ENCODE data around the gene NOTO. TPM values are rescaled to one million over a fixed set of nuclear protein-coding genes. Genes with fewer than 3 reads are reported as not detected.

NOTO gene
- total RNA-seq, 1 experiment from 2014 or later: 0.66 TPM

DNA sequence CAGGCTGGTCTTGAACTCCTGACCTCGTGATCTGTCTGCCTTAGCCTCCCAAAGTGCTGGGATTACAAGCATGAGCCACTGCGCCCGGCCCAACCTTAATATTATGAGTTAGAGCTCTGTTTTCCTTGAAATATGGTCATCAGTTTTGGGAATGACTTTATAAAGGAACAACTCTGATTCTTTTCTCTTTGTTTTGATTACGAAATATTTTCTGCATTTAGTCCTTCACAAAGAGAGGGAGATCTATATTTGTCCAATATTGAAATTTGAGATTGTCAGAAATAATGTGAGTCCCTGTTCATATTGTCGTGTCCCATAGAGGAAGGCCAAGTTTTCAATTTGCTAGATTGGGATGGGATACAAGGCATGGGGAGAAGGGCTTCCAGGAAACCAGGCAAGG, 14.8 kb downstream of the NOTO start:
- Histone ChIP-seq H3K18ac (ENCODE audit: insufficient read length, low read depth, low read length) (no peak overlapping the region), H4K8ac (replicated peaks; ENCODE audit: insufficient read length, low read depth, low read length) (no peak overlapping the region), H4K5ac (ENCODE audit: insufficient read length, low read depth, low read length) (no peak overlapping the region), H2AK5ac (ENCODE audit: insufficient read length, low read length) (no peak overlapping the region), H3K9me3 (ENCODE audit: control insufficient read depth, low read depth, low read length) (no peaks in the 10 kb centered on the region), H3K4me1 (ENCODE audit: insufficient read depth, low read length) (0 out of 2 replicates have a peak, but pooled peaks cover 3% of the 10 kb centered on the region), H3K14ac (ENCODE audit: insufficient read depth, low read length) (no peak overlapping the region), H2BK120ac (ENCODE audit: low read depth, low read length, poor library complexity, severe bottlenecking) (no peak overlapping the region), H3K27ac (ENCODE audit: insufficient read length, low read depth, low read length) (no peak overlapping the region), H3K79me2 (ENCODE audit: insufficient read depth, low read length) (peaks cover 7% of the 10 kb centered on the region; the same call in 1 of the 2 replicates), H2BK20ac (ENCODE audit: low read depth, low read length, poor library complexity, severe bottlenecking) (no peak overlapping the region), H3K56ac (ENCODE audit: insufficient read length, low read depth, low read length) (no peak overlapping the region), H3K23me2 (ENCODE audit: insufficient read length, low read depth, low read length, poor library complexity, severe bottlenecking) (no peaks in the 10 kb centered on the region), H2BK12ac (ENCODE audit: insufficient read length, low read depth, low read length) (no peak overlapping the region), H3K4ac (ENCODE audit: low read depth, low read length) (no peak overlapping the region), H3K23ac (ENCODE audit: insufficient read length, low read depth, low read length) (no peak overlapping the region), H3T11ph (ENCODE audit: low read length) (no peak overlapping the region), H2BK5ac (ENCODE audit: insufficient read length, low read length) (no peak overlapping the region), H3K9ac (ENCODE audit: extremely low read depth, insufficient read length, low read length) (no peak overlapping the region), H2BK15ac (ENCODE audit: low read depth, low read length) (no peak overlapping the region), H4K91ac (ENCODE audit: insufficient read length, low read depth, low read length) (no peak overlapping the region), H3K79me1 (ENCODE audit: insufficient read depth, low read depth, low read length, poor library complexity, severe bottlenecking) (peaks cover 4% of the 10 kb centered on the region), H3K4me2 (ENCODE audit: insufficient read depth, insufficient read length, low read length) (no peak overlapping the region), H2AFZ (ENCODE audit: low read length) (no peak overlapping the region), H3K27me3 (ENCODE audit: insufficient read depth, low read length) (no peaks in the 10 kb centered on the region), H4K20me1 (ENCODE audit: control insufficient read depth, insufficient read depth, insufficient read length) (no peaks in the 10 kb centered on the region)
- DNase-seq: no peak
- H3K27ac Mint-ChIP-seq: peak overlapping the region in 1 of 3 experiments; percentile 79; a peak in 1 of 7 replicates
- no CpG with 5 or more reads among the region's 5 CpGs for WGBS (ENCODE audit: extremely low coverage, insufficient read length, low lambda C conversion rate)
- peak overlapping the region in 1 of 2 experiments; percentile 34; a peak in 2 of 5 replicates for H3K4me3 Mint-ChIP-seq
- no peaks in the 10 kb centered on the region for H3K9me3 Mint-ChIP-seq
- H3K27me3 Mint-ChIP-seq (ENCODE audit: low read depth): peaks cover 3% of the 10 kb centered on the region; the same call in 1 of the 2 replicates
- TF ChIP-seq, protein P1, sequence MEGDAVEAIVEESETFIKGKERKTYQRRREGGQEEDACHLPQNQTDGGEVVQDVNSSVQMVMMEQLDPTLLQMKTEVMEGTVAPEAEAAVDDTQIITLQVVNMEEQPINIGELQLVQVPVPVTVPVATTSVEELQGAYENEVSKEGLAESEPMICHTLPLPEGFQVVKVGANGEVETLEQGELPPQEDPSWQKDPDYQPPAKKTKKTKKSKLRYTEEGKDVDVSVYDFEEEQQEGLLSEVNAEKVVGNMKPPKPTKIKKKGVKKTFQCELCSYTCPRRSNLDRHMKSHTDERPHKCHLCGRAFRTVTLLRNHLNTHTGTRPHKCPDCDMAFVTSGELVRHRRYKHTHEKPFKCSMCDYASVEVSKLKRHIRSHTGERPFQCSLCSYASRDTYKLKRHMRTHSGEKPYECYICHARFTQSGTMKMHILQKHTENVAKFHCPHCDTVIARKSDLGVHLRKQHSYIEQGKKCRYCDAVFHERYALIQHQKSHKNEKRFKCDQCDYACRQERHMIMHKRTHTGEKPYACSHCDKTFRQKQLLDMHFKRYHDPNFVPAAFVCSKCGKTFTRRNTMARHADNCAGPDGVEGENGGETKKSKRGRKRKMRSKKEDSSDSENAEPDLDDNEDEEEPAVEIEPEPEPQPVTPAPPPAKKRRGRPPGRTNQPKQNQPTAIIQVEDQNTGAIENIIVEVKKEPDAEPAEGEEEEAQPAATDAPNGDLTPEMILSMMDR (conservative IDR thresholded peaks at IDR 0.05): no peak
- H3K36me3 Mint-ChIP-seq (ENCODE audit: insufficient read depth in 1 of 3, low read depth in 3 of 3): peaks cover 3 to 22% (median 21%) of the 10 kb centered on the region in 3 experiments; a peak in 6 of 7 replicates
- H3K4me1 Mint-ChIP-seq: peaks cover 22 to 29% of the 10 kb centered on the region in 2 experiments

Data from H9 (cell line).